D721Med (cell line): ENCODE measurements around the gene TMEM86A.

Experiments
- DNase-seq: peaks from one replicate; pipeline ENCODE4 v3.0.0; 2011; ENCODE audit warnings: low spot score; ENCODE audit not compliant: insufficient read length
- FAIRE-seq: peaks from 2 replicates; lab custom pipeline; 2011; peaks lifted over from hg19 to GRCh38; lab: Jason Lieb, UNC
- TF ChIP-seq, protein P1 (sequence below): IDR thresholded peaks from 2 replicates; pipeline ENCODE4 v1.5.1; 2012; ENCODE audit warnings: mild to moderate bottlenecking, control low read depth; ENCODE audit not compliant: insufficient read depth; ENCODE audit errors: missing control alignments

Gene TMEM86A

DNA sequence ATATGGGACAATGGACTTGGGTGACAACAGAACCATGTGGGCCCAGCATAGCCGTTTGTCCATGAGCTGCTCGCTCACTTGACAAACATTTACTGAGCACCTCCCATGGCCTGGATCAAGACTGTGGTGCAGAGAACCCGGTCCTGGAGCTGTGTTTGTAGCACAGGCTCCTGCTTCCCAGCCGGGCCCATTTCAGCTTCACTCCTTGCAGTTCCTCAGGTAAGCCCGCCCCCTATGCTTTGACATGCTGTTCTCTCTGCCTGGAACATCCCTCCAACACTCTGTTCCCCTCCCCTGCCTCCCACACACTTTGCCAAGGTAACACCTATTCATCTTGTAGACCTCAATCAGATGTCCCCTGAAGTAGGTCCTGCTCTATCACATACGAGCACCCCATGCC, 46.7 kb downstream of the TMEM86A start:
- no peak for FAIRE-seq
- DNase-seq: no peak
- TF ChIP-seq, protein P1, sequence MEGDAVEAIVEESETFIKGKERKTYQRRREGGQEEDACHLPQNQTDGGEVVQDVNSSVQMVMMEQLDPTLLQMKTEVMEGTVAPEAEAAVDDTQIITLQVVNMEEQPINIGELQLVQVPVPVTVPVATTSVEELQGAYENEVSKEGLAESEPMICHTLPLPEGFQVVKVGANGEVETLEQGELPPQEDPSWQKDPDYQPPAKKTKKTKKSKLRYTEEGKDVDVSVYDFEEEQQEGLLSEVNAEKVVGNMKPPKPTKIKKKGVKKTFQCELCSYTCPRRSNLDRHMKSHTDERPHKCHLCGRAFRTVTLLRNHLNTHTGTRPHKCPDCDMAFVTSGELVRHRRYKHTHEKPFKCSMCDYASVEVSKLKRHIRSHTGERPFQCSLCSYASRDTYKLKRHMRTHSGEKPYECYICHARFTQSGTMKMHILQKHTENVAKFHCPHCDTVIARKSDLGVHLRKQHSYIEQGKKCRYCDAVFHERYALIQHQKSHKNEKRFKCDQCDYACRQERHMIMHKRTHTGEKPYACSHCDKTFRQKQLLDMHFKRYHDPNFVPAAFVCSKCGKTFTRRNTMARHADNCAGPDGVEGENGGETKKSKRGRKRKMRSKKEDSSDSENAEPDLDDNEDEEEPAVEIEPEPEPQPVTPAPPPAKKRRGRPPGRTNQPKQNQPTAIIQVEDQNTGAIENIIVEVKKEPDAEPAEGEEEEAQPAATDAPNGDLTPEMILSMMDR: no peak

DNA sequence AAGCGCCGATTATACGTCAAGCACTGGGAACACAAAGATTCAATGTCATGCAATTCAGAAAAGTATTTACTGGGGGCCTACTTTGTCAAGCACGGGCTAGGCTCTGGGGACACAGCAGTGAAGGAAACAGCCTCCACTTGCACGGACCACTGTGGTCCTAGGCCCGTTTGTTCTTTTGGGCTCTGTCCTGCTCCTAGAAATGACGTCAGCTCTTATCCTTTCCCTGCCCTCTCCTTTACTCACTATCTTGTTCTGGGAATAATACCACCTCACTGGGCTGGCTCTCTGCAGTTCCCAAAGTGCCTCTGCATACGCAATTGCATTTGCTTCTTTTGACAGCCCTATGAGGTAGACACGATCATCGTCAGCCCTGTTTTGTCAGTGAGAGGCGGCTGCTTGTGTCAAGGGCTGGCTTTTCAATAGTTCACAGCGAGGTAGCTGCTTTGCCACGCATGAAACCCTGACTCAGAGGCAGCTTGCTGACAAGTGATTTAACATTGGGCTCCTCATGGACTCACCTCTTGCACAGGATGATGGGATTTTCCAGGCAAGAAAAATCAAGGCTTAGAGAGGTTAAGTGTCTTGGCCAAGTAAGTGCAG, 50.3 kb downstream of the TMEM86A start:
- no peak for DNase-seq
- no peak for FAIRE-seq
- TF ChIP-seq, protein P1: no peak

DNA sequence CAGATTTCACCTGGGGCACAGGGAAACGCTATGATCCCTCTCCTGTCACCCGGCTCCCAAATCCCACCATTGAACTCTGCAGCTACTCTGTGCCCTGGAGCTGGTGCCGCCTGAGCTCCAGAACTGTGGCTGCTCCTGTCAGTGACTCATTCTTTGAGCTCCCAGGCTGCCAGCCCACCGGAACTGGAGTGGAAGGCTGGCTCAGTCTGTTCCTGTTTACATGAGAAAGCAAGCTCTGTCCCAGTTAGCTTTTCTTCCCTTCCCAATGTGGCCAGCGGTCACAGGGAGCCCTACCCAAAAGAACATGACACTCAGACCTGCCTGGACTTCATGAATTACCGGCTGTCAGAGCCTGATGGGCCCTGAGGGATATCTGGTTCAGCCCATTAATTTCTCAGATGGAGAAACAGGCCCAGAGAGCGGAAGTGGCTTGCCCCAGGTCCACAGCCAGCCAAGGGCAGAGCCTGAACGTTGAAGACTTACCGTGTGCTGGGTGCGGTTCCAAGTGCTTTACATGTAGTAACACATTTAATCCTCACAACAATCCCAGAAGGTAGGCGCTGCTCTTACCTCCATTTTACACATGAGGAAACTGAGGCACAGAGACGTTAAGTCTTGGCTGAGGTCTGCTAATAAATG, 51.2 kb downstream of the TMEM86A start:
- no peak for DNase-seq
- TF ChIP-seq, protein P1: no peak
- FAIRE-seq: no peak

DNA sequence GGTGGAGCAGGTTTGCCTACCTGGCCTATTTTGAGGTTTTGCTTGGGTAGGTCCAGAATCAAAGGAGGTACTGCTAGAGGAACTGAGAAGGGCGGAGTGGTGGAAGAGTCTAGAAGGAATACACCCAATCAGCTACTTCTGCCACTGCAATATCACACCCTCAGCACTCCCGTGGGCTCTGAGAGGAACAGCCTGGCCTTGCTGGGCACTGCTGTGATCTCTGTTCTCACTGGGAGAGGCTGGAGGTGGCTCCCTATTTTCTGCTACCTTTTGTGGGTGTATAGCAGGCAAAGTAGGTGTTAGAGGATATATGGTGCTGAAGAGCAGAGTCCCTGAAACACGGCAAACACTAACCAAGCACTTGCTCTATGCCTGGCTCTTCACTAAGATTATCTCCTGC, 52.4 kb downstream of the TMEM86A start:
- FAIRE-seq (no peak), DNase-seq (no peak)
- TF ChIP-seq, protein P1: no peak

DNA sequence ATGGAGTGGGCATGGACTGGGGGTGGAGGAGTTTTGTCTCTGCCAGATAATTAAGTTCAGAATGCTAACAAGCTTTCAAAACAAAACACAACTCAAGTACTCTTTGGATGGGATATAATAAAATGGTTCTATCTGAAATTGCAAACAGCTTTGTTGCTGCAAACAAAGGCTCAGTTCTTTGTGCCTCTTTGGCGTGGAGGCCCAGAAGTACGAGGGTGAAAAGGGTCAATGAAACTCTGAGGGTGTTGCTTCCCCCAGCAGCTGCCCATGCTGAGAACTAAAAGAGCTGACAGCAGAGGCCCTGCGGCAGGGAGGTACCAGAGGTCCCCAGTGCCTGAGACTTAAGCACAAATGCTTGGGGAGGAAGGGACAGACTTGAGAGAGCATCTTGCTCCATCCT, 53.9 kb downstream of the TMEM86A start:
- TF ChIP-seq, protein P1: no peak
- DNase-seq: no peak
- no peak for FAIRE-seq

DNA sequence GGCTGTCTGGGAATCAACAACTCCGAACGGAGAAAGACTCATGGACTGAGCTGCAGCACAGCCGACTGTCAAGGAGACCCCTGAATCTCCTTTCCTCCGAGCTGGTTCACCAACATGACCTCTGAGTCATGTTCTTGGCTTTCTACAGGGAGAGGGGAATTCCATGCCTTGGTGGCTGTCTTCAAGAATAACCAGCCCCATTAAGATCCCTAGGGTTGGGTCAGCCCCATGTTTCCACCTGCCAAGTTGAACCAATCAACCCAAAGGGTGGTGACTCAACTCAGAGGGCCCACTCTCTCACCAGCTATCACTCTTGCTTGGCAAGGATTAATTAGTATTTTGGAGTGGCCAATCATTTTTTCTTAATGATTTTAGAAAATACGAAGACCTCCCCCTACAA, 55.7 kb downstream of the TMEM86A start:
- DNase-seq: no peak
- FAIRE-seq: no peak
- TF ChIP-seq, protein P1: no peak
